Spinal cord (tissue), 10 donors: Measurements from ENCODE around the gene PHLPP1. TPM values are rescaled to one million over a fixed set of nuclear protein-coding genes. Genes with fewer than 3 reads are reported as not detected.
A peak's percentile ranks its signal among the peaks of the same experiment; 100 is the strongest.

Experiments used
- DNase-seq, 6 donors: peaks; one replicate each; pipeline versions ENCODE4 v3.0.0 to v3.0.0-alpha.2; 2013 to 2015; ENCODE audit warnings: low spot score in 6 of 6, low read depth in 4 of 6
- H3K27ac ChIP-seq: one replicate; pipeline ENCODE4 v1.5.1; 2013; ENCODE audit warnings: low read depth, low read length, control low read depth
- H3K27me3 ChIP-seq: one replicate; pipeline ENCODE4 v1.6.1; 2013; ENCODE audit warnings: low read length; ENCODE audit not compliant: control insufficient read depth, insufficient read depth
- H3K36me3 ChIP-seq: one replicate; pipeline ENCODE4 v1.6.1; 2013; ENCODE audit warnings: low read length; ENCODE audit not compliant: control insufficient read depth, insufficient read depth
- H3K4me1 ChIP-seq: one replicate; pipeline ENCODE4 v1.6.1; 2013; ENCODE audit warnings: low read length; ENCODE audit not compliant: control insufficient read depth, insufficient read depth
- H3K4me3 ChIP-seq: one replicate; pipeline ENCODE4 v1.5.1; 2013; ENCODE audit warnings: low read depth, low read length, control low read depth
- H3K9me3 ChIP-seq: one replicate; pipeline ENCODE4 v1.6.1; 2013; ENCODE audit warnings: low read length; ENCODE audit not compliant: control insufficient read depth, insufficient read depth
- WGBS: methylation state at CpG from one replicate; pipeline ENCODE4 v1.1.5; 2013; ENCODE audit warnings: missing lambda C conversion rate; ENCODE audit not compliant: insufficient coverage; 5-methylcytosine and 5-hydroxymethylcytosine counted together
- polyA plus RNA-seq, 2 donors: library from polyadenylated mRNA; unstranded; fragments of 120-200 nt; gene quantifications; one replicate each; pipeline ENCODE4 v1.2.1, GENCODE V29; 2013; ENCODE audit not compliant: insufficient read length in 2 of 2
- total RNA-seq, 2 donors: library from RNA; depleted of rRNA in 1 of 2; stranded (reverse); fragments of 120-200 nt in 1 of 2; fragments of >200 nt in 1 of 2; gene quantifications; one replicate each; pipeline versions ENCODE4 v1.2.3 to v1.2.4, GENCODE V29; 2013 to 2014
- donor health status: healthy.

Gene PHLPP1
- total and polyA plus RNA-seq, 4 donors, result 31.9 to 62.2 (median 47.5) TPM

DNA sequence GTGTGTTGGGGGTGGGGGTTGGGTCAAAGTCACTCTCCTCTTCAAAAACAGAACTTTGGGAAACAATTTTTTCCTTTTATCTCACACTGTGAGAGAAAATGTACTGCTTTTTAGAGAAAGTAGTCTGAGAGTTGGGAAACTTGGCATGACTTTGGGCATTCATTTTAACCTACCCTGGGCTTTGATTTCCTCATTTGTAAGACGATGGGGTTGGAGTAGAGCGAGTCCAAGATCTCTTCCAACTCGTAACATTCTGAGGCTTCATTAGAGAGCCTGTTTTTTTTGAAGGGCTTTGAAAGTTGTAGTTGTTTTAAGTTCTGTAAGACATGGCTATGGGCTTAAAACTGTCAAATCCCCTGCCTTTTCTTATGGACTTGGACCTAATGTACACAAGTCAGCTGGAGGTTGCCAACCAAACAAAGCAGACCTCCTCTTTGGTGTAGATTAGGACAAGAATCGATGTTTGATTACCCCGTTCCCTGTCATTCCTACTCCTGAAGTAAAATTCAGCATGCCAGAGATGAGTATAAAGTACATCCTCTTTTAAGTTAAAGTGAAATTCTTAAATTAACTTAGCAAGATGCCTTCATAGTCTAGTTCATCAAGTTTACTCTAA lies 8.4 kb downstream of the PHLPP1 start:
- H3K4me3 ChIP-seq, result no peak overlapping the region
- peak in 2 of 6 donors; percentile 80 for DNase-seq
- WGBS, result 40% methylated on average over 1 of the region's 5 CpGs
- H3K36me3 ChIP-seq, result no peaks in the 10 kb centered on the region
- H3K27ac ChIP-seq, result peak overlapping the region; percentile 70
- H3K4me1 ChIP-seq, result no peaks in the 10 kb centered on the region
- no peaks in the 10 kb centered on the region for H3K9me3 ChIP-seq
- no peaks in the 10 kb centered on the region for H3K27me3 ChIP-seq

DNA sequence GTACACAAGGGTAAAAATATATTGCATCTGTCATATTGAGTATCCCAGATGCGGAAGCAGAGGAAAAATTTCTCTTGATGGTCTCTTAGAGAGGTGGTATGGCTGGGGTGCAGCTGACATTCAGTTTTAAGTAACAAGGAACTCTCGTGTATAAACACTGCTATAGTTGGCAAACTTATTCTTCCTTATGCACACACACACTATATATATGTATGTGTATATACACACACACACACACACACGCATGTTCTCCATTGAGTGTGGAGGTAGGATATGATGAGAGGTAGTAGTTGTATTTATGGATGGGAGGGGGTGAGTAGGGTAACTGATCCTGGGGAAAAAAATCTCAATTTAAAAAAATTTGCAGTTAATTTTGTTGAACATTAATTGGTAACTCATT lies 10.6 kb downstream of the PHLPP1 start:
- no peaks in the 10 kb centered on the region for H3K4me1 ChIP-seq
- no peaks in the 10 kb centered on the region for H3K27me3 ChIP-seq
- no peak for DNase-seq
- no peaks in the 10 kb centered on the region for H3K9me3 ChIP-seq
- no CpG with 5 or more reads among the region's 3 CpGs for WGBS
- H3K4me3 ChIP-seq, result no peak overlapping the region
- H3K36me3 ChIP-seq, result no peaks in the 10 kb centered on the region
- H3K27ac ChIP-seq, result no peak overlapping the region

DNA sequence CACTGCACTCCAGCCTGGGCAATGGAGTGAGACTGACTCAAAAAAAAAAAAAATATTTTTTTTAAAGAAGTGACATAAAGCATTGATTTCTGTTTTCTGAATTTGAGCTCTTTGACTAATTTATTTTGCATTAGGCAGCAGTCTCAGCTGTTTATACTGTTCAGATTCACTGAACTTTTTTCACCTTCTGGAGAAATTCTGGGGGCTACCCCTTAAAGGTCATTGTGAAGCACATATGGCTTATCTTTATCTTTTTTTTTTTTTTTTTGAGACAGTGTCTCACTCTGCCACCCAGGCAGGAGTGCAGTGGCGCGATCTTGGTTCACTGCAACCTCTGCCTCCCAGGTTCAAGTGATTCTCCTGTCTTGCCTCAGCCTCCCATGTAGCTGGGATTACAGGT lies 12.9 kb downstream of the PHLPP1 start:
- Histone ChIP-seq H3K4me1 (no peaks in the 10 kb centered on the region), H3K27me3 (no peaks in the 10 kb centered on the region), H3K36me3 (no peaks in the 10 kb centered on the region), H3K4me3 (no peak overlapping the region), H3K9me3 (peaks cover 10% of the 10 kb centered on the region), H3K27ac (no peak overlapping the region)
- WGBS, result 100% methylated on average over 2 of the region's 2 CpGs
- no peak for DNase-seq

DNA sequence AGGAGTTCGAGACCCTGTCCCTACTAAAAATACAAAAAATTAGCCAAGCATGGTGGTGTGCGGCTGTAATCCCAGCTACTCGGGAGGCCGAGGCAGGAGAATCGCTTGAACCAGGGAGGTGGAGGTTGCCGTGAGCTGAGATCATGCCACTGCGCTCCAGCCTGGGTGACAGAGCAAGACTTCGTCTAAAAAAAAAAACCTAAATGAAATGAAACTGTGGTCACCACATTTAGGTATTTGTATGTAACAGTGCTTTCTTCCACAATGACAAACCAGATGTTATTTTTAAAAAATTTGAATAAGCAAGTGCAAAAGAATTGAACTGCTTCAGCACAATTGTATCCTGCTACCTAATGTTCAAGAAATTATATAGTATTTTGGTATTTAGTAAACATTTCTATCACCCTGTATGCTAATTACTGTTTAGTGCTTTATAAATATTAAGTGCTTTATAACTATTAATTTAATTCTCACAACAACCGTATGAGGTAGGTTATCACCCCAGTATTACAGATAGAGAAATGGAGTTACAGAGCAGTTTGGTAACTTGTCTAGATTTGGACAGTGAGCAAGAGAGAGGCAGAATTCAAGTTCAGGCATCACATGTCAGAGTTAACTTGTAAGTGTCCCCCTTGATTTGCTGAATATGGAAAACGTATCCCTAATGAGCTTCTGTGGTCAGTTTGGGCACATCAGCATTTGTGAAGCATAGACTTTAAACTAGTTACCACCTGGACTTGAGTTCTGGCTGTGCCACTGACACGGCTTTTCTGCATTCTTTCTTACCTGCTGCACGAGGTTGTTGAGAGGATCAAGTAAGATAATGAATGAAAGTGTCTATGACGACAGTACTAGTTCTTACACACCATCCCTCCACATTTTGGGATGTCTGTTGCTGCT lies 14.4 kb downstream of the PHLPP1 start:
- Histone ChIP-seq H3K9me3 (peaks cover 10% of the 10 kb centered on the region), H3K27me3 (no peaks in the 10 kb centered on the region), H3K4me3 (no peak overlapping the region), H3K27ac (no peak overlapping the region), H3K36me3 (no peaks in the 10 kb centered on the region), H3K4me1 (no peaks in the 10 kb centered on the region)
- WGBS, result 87% methylated on average over 6 of the region's 13 CpGs
- no peak for DNase-seq

DNA sequence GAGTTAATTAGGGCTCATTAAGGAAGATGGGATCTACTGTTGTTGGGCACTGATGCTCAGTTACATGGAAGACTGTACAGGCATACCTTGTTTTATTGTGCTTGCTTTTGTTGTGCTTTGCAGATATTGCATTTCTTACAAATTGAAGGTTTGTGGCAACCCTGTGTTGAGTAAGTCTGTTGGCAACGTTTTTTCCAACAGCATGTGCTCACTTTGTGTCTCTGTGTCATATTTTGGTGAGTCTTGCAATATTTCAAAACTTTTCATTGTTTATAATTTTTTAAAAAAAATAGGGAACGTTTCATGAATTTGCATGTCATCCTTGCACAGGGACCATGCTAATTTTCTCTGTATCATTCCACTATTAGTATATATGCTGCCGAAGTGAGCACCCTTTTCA lies 15.6 kb downstream of the PHLPP1 start:
- peaks cover 10% of the 10 kb centered on the region for H3K9me3 ChIP-seq
- WGBS, result no CpG with 5 or more reads among the region's 3 CpGs
- H3K36me3 ChIP-seq, result no peaks in the 10 kb centered on the region
- peaks cover under 1% of the 10 kb centered on the region for H3K4me1 ChIP-seq
- no peaks in the 10 kb centered on the region for H3K27me3 ChIP-seq
- no peak overlapping the region for H3K4me3 ChIP-seq
- DNase-seq, result peak in 1 of 6 donors; percentile 71
- no peak overlapping the region for H3K27ac ChIP-seq

DNA sequence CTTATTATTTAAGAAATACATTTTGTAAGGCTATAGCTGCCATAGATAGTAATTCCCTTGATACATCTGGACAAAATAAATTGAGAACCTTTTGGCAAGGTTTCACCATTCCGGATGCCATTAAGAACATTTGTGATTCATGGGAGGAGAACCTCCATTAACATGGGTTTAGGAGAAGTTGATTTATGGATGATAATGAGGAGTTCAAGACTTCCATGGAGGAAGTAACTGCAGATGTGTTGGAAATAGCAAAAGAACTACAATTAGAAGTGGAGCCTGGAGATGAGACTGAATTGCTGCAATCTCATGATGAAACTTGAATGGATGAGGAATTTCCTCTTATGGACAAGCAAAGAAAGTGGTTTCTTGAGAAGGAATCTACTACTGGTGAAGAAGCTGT lies 17.3 kb downstream of the PHLPP1 start:
- no peak for DNase-seq
- peaks cover 3% of the 10 kb centered on the region for H3K4me1 ChIP-seq
- WGBS, result no CpG with 5 or more reads among the region's 1 CpG
- H3K27me3 ChIP-seq, result no peaks in the 10 kb centered on the region
- no peaks in the 10 kb centered on the region for H3K36me3 ChIP-seq
- no peak overlapping the region for H3K4me3 ChIP-seq
- peaks cover 10% of the 10 kb centered on the region for H3K9me3 ChIP-seq
- H3K27ac ChIP-seq, result no peak overlapping the region

DNA sequence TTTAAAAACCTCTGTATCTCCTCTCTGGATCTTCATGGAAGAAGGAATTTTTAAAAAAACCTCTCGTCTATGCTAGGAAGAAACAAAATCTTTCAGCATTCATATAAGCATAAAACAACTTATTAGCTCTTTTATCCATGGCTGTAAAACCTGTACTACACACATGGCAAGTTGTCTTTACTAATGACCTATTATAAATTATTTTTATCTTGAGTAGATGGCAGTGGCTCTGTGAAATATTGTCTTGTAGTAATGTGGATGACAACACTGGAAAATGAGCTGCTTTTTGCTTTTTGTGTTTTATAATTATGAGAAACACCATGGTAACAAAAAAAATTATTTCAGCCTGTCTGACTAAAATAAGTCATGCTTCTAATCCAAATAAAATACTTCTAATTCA lies 18.9 kb downstream of the PHLPP1 start:
- Histone ChIP-seq H3K9me3 (peaks cover 10% of the 10 kb centered on the region), H3K27ac (no peak overlapping the region), H3K4me1 (peaks cover 3% of the 10 kb centered on the region), H3K36me3 (no peaks in the 10 kb centered on the region), H3K27me3 (no peaks in the 10 kb centered on the region), H3K4me3 (no peak overlapping the region)
- no peak for DNase-seq
- WGBS, result no CpG with 5 or more reads among the region's 1 CpG

DNA sequence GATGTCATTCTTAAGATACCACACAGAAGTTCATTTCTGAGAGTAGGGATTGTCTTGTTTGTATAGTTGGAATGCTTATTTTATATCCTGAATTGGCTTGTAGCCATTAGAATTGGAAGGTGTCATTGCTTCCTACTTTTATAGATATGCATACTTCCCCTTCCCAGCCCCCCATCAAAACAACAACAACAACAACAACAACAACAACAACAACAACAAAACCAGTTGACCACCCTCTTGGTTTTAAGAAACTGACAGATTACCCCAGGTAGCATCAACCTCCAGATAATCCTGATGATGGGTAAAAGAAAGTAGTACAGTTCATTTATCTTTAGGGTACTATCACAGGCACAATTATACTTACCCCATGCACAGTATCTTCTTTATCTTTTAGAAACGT lies 20.0 kb downstream of the PHLPP1 start:
- H3K27me3 ChIP-seq, result no peaks in the 10 kb centered on the region
- DNase-seq, result no peak
- H3K9me3 ChIP-seq, result peaks cover 10% of the 10 kb centered on the region
- WGBS, result no CpG with 5 or more reads among the region's 1 CpG
- H3K27ac ChIP-seq, result no peak overlapping the region
- H3K36me3 ChIP-seq, result no peaks in the 10 kb centered on the region
- no peak overlapping the region for H3K4me3 ChIP-seq
- peaks cover 3% of the 10 kb centered on the region for H3K4me1 ChIP-seq

DNA sequence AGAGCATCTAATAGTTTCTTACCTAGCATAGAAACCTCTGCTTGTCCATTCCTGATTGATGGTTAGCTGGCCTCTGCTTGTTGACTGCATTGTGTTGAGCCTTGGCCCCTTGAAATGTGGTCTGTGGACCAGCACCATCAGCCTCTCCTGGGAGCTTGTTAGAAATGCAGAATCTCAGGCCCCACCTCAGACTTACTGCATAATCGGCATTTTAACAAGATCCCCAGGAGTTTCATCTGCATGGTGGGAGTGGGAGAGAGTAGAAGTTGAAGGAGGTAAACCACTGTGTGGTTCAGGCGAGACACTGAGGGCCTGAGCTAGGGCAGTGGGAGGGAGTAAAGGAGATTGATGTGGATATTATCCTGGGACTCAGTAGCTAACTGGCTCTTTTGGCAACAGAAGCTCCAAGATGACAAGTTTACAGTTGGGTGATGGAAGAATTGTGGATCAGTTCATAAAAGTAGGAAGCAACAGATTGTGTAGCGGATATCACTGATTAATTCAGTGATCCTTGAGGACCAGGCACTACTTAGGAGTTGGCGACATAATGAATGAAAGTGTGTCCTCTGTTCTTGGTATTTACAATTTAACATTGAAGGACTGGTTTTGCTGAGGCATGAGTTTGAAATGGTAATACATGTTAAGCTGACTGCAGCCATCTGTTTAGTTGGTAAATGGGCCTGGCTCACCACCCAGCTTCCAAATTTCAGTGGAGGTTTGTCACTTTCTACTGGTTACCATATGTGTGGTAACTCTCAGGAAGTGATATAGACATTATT lies 20.9 kb downstream of the PHLPP1 start:
- peak in 1 of 6 donors; percentile 87 for DNase-seq
- peaks cover 10% of the 10 kb centered on the region for H3K9me3 ChIP-seq
- no peak overlapping the region for H3K27ac ChIP-seq
- H3K27me3 ChIP-seq, result no peaks in the 10 kb centered on the region
- no peak overlapping the region for H3K4me3 ChIP-seq
- H3K36me3 ChIP-seq, result no peaks in the 10 kb centered on the region
- peaks cover 8% of the 10 kb centered on the region for H3K4me1 ChIP-seq
- WGBS, result 71% methylated on average over 4 of the region's 4 CpGs
